PFSK-1 (cell line): ENCODE results near the gene IL10.

Experiments
- POLR2AphosphoS5 ChIP-seq: IDR thresholded peaks from 2 replicates; pipeline ENCODE4 v1.6.1; 2012; ENCODE audit warnings: low read depth, mild to moderate bottlenecking, control low read depth, low read length, moderate library complexity
- SIN3A ChIP-seq: IDR thresholded peaks from 2 replicates; pipeline ENCODE4 v1.6.1; 2012; ENCODE audit warnings: mild to moderate bottlenecking, low read length, moderate library complexity, borderline replicate concordance; ENCODE audit not compliant: insufficient read depth

- TF ChIP-seq SIN3A (no peak), POLR2AphosphoS5 (no peak)
Observed at GRCh38 chr1:206729507-206729906, 42.8 kb downstream of the IL10 start.
